Measurements from ENCODE around the gene AHDC1.
"Not testable (repeated sequence)": the region's sequence is repeated elsewhere in the genome, so short reads cannot be mapped to it uniquely, and the experiment has no call there.

AHDC1 gene

DNA sequence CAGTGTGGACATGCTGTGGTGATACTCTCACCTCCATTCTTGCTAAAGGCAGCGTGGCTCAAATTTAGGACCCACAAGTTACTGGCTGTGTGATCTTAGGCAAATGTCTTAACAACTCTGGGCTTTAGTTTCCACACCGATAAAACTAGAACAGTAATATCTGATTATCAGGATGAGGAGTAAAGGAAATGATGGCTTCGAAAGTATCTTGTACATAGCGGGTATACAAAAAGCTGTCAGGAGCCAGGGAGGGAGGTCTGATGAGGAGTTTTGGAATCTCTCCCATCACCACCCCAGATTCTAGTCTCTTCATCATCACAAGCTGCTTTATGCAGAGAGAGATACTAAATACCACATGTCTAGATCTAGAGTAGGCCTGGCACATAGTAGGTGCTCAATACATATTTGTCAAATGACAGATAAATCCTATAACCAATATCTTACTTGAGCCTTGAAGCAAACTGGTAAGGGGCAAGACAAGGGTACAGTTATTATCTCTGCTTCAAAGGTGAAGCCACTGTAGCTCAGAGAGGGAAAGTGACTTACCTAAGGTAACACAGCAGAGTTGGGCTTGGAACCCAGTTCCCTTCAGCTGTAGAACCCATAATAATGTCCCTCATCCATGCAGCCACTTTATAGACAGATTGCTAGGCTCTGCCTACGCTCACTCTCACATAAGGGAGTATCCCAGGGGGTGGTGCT, 40.6 kb upstream of the AHDC1 start:
- Histone ChIP-seq H3K4me3 (ENCODE audit: low read length) (no peak overlapping the region), H3K4me1 (ENCODE audit: insufficient read depth, low read length) (no peaks in the 10 kb centered on the region), H3K27me3 (ENCODE audit: insufficient read depth, low read length) (no peaks in the 10 kb centered on the region), H3K9me3 (ENCODE audit: insufficient read depth, low read depth, low read length) (no peaks in the 10 kb centered on the region), H3K9ac (ENCODE audit: low read depth, low read length) (no peak overlapping the region), H3K36me3 (ENCODE audit: insufficient read depth, low read depth, low read length) (no peaks in the 10 kb centered on the region), H3K27ac (ENCODE audit: low read length) (no peak overlapping the region)

DNA sequence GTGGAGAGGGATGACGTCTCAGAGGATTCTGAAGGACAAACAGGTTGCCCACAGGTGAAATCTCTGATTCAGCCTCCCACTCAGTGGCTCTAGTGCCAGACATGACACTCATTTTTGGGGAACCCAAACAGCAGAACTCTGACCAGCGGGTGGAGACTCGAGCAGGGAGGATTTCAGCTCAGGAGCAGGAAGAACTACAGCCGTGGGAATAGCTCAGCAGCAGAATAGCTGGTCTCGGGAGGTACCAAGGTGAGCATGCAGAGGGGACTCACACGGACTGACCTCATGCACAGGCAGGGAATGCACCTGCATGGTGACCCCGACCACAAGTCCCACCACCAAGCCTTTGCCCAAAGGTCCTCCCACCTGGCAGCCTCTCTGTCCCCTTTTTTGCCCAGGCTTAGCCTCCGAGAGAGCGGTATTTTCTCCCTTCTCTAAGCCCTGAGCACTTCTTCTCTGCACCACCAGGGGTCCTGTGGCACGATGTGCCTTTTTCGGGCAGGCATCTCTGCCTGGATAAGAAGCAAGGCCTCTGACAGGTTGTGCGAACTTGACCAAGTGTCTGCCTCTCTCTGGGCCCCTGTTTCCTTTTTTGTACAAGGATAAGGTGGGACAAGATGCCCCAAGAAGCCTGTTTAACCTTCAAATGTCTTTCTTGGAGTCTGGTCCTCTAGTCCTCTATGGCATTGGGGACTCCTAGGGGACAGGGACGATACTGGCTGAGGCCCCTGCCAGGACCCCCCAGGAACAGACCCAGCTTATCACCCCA, 39.8 kb upstream of the AHDC1 start:
- no peaks in the 10 kb centered on the region for H3K9me3 ChIP-seq (ENCODE audit: insufficient read depth, low read depth, low read length)
- no peak overlapping the region for H3K27ac ChIP-seq (ENCODE audit: low read length)
- H3K4me3 ChIP-seq (ENCODE audit: low read length) = no peak overlapping the region
- no peaks in the 10 kb centered on the region for H3K4me1 ChIP-seq (ENCODE audit: insufficient read depth, low read length)
- H3K9ac ChIP-seq (ENCODE audit: low read depth, low read length) = no peak overlapping the region
- H3K27me3 ChIP-seq (ENCODE audit: insufficient read depth, low read length) = no peaks in the 10 kb centered on the region
- no peaks in the 10 kb centered on the region for H3K36me3 ChIP-seq (ENCODE audit: insufficient read depth, low read depth, low read length)

DNA sequence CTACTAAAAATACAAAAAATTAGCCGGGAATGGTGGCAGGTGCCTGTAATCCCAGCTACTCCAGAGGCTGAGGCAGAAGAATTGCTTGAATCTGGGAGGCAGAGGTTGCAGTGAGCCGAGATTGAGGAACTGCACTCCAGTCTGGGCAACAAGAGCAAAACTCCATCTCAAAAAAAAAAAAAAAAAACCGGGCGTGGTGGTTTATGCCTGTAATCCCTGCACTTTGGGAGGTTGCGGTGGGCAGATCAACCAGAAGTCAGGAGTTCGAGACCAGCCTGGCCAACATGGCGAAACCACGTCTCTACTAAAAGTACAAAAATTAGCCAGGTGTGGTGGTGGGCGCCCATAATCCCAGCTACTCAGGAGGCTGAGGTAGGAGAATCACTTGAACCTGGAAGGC, 36.6 kb upstream of the AHDC1 start:
- not testable (repeated sequence) for H3K4me1 ChIP-seq (ENCODE audit: insufficient read depth, low read length); H3K27ac ChIP-seq (ENCODE audit: low read length); H3K27me3 ChIP-seq (ENCODE audit: insufficient read depth, low read length); H3K9ac ChIP-seq (ENCODE audit: low read depth, low read length); H3K36me3 ChIP-seq (ENCODE audit: insufficient read depth, low read depth, low read length); H3K9me3 ChIP-seq (ENCODE audit: insufficient read depth, low read depth, low read length); H3K4me3 ChIP-seq (ENCODE audit: low read length)

DNA sequence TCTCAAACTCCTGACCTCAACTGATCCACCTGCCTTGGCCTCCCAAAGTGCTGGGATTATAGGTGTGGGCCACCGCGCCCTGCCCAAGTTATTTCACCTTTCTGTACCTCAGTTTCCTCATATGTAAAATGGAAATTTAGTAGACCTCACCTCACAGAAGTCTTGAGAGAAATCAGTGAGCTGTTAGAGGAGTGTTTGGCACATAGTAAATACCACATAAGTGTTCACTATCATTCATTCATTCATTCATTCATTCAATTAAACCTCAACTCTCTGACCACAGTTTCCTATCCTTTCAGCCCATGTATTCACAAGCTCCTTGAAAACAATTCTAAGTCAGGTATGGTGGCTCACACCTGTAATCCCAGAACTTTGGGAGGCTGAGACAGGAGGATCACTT, 34.9 kb upstream of the AHDC1 start:
- H3K9ac ChIP-seq (ENCODE audit: low read depth, low read length) = no peak overlapping the region
- no peaks in the 10 kb centered on the region for H3K36me3 ChIP-seq (ENCODE audit: insufficient read depth, low read depth, low read length)
- H3K4me1 ChIP-seq (ENCODE audit: insufficient read depth, low read length) = no peaks in the 10 kb centered on the region
- no peak overlapping the region for H3K4me3 ChIP-seq (ENCODE audit: low read length)
- H3K9me3 ChIP-seq (ENCODE audit: insufficient read depth, low read depth, low read length) = no peaks in the 10 kb centered on the region
- no peak overlapping the region for H3K27ac ChIP-seq (ENCODE audit: low read length)
- peaks cover 21% of the 10 kb centered on the region for H3K27me3 ChIP-seq (ENCODE audit: insufficient read depth, low read length)

DNA sequence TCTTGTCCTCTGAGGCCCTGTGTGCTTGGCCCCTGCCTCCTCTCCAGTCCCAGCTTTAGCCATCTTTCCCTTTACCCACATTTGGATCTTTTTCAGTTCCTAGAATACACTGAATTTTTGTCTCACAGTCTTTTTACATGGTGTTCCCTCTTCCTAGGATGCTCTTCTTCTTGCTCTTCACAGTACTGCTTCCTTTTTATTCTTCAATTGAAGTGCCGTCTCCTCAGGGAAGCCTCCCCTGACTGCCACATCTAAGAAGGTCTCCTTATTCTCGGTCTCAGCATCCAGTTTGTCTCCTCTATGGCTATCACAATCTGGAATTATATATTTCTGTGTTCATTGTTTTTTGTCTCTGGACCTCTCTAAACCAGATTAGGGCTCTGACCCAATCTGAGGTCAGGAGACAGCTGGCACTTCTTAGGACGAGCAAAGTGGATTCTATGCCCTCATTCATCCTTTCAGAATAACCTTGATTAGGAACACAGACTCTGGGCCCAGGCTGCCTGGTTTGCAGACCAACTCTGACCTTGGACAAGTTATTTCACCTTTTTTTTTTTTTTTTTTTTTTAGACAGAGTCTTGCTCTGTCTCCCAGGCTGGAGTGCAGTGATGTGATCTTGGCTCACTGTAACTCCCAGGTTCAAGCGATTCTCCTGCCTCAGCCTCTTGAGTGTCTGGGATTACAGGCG, 34.2 kb upstream of the AHDC1 start:
- Histone ChIP-seq H3K9ac (ENCODE audit: low read depth, low read length) (no peak overlapping the region), H3K27ac (ENCODE audit: low read length) (no peak overlapping the region), H3K4me1 (ENCODE audit: insufficient read depth, low read length) (no peaks in the 10 kb centered on the region), H3K36me3 (ENCODE audit: insufficient read depth, low read depth, low read length) (no peaks in the 10 kb centered on the region), H3K27me3 (ENCODE audit: insufficient read depth, low read length) (peaks cover 27% of the 10 kb centered on the region), H3K4me3 (ENCODE audit: low read length) (no peak overlapping the region), H3K9me3 (ENCODE audit: insufficient read depth, low read depth, low read length) (no peaks in the 10 kb centered on the region)

DNA sequence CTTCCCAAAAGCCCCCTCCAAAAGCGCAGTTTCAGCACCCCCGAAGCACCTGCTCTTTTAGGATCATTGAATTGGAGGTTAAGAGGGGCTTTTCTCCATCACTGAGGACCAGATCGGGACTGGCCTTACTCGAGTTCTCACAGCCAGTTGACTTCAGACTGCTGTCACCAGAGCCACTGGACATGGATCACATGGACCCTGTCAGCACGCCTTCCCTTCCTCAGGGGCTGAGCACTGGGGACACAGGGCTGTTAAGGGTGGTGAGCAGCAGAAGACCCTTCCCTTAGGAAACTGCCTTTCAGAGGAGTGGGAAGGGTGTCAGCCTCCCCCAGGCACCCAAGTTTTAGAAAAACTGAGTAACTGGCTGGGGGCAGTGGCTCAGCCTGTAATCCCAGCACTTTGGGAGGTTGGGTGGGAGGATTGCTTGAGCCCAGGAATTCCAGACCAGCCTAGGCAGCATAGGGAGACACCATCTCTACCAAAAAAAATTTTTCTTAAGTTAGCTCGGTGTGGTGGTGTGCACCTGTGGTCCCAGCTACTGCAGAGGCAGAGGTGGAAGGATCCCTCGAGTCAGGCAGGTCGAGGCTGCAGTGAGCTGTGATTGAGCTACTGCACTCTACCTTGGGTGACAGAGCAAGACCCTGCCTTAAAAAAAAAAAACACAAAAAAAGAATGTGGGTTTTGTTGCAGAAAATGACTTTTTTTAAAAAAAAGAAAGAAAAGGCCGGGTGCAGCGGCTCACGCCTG, 31.6 kb upstream of the AHDC1 start:
- H3K27me3 ChIP-seq (ENCODE audit: insufficient read depth, low read length) = peaks cover 40% of the 10 kb centered on the region
- no peak overlapping the region for H3K9ac ChIP-seq (ENCODE audit: low read depth, low read length)
- no peaks in the 10 kb centered on the region for H3K4me1 ChIP-seq (ENCODE audit: insufficient read depth, low read length)
- no peak overlapping the region for H3K4me3 ChIP-seq (ENCODE audit: low read length)
- no peaks in the 10 kb centered on the region for H3K9me3 ChIP-seq (ENCODE audit: insufficient read depth, low read depth, low read length)
- no peak overlapping the region for H3K27ac ChIP-seq (ENCODE audit: low read length)
- no peaks in the 10 kb centered on the region for H3K36me3 ChIP-seq (ENCODE audit: insufficient read depth, low read depth, low read length)

DNA sequence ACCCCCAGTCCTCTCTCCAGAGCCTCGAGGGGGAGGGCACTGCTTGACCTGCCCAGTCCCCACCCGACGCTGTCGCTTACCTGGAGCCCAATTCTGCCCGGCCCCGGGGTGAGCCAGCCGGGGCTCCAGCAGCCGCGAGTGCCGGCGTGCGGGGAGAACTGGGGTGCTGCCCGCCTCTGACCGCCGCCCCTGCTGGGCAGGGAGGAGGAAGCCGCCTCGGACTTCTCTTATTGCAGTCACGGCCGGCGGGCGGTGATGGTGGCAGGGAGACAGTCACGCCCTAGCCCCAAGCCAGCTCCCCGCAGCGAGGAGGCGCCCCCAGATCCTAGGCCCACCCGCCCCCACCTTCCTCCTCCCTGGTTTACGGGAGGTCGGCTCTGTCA, 31.0 kb upstream of the AHDC1 start, which contains the start of gene FGR:
Gene FGR, minus strand, starts transcription at position 201 of the 383 bp plus-strand sequence. CDS start 11,269 bp downstream, outside the sequence.
- Histone ChIP-seq H3K27me3 (ENCODE audit: insufficient read depth, low read length) (peaks cover 40% of the 10 kb centered on the region), H3K9me3 (ENCODE audit: insufficient read depth, low read depth, low read length) (no peaks in the 10 kb centered on the region), H3K9ac (ENCODE audit: low read depth, low read length) (peak within 1 kb of the TSS; percentile 51), H3K27ac (ENCODE audit: low read length) (no peak within 1 kb of the TSS), H3K4me1 (ENCODE audit: insufficient read depth, low read length) (no peaks in the 10 kb centered on the region), H3K4me3 (ENCODE audit: low read length) (peak within 1 kb of the TSS; percentile 69), H3K36me3 (ENCODE audit: insufficient read depth, low read depth, low read length) (no peaks in the 10 kb centered on the region)

DNA sequence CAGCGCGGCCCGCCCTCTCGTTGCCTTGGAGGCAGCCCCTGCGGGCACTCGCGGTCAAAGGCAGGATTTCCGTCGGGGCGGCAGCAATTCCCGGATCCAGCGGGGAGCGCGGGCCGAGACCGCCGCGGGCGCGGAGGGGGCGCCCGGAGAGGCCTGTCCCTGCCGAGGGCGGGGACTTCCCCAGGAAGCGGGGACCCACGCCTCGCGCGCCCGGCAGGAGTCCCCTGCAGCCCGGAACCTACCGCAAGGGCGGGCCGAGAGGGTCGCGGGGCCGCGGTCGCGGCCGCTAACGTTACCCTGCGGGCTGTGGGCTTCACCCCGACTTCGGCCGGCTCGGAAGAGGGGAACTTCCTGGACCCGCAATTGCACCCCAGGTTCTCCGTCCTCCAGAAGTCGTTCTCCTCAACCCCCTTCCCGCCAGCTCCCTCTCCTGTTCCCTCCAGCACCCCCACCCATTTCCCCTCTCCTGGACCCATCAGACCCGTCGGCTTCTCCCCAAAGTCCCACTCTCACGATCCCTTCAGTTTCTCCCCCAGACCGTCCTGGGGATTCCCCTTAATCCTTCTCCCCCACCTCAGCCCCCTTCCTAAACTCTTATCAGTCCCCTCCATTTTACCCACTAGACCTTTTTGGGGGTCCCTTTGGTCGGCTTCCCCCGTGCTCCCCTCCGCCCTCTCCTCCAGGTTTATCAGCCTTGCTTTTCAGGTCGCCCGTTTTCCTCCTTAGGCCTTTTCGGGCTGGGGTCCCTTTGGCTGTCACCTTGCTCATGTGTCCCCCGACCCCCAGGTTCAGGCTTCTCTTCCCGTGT, 30.4 kb upstream of the AHDC1 start:
- H3K4me3 ChIP-seq (ENCODE audit: low read length) = peak overlapping the region; percentile 69

DNA sequence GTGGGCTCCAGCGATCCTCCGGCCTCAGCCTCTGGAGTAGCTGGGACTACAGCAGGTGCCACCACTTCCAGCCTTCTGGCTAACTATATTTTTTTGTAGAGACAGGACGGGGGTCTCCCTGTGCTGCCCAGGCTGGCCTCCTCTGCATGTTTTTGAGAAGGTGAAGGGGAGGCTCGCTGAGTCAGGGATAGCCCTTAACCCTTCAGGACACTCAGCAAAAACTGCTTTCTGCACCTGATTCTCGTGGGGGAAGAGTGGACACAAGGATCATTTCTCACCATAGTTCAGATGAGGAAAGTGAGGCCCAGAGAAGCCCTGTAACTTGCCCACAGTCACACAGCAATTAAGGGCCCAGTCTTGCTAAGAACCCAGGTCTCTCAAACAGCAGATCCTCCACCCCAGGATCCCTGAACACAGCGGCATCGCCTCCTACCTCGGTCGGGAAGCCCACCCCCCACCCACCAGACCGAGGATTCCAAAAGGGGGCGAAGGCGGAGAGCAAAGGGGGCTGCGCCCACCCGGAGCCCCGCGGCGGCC, 29.8 kb upstream of the AHDC1 start:
- H3K9me3 ChIP-seq (ENCODE audit: insufficient read depth, low read depth, low read length) = no peaks in the 10 kb centered on the region
- H3K27me3 ChIP-seq (ENCODE audit: insufficient read depth, low read length) = peaks cover 40% of the 10 kb centered on the region
- 0 out of 2 replicates have a peak overlapping the region, but pooled peaks have one; percentile 51 for H3K9ac ChIP-seq (ENCODE audit: low read depth, low read length)
- H3K4me1 ChIP-seq (ENCODE audit: insufficient read depth, low read length) = peaks cover 6% of the 10 kb centered on the region; the same call in 1 of the 2 replicates
- no peak overlapping the region for H3K27ac ChIP-seq (ENCODE audit: low read length)
- H3K4me3 ChIP-seq (ENCODE audit: low read length) = peak overlapping the region; percentile 69; the same call in 1 of the 2 replicates
- H3K36me3 ChIP-seq (ENCODE audit: insufficient read depth, low read depth, low read length) = no peaks in the 10 kb centered on the region

More for the DNA sequence above, 30.4 kb upstream of the AHDC1 start:
- peak overlapping the region; percentile 51 for H3K9ac ChIP-seq (ENCODE audit: low read depth, low read length)
- H3K4me1 ChIP-seq (ENCODE audit: insufficient read depth, low read length) = peaks cover under 1% of the 10 kb centered on the region; the same call in 1 of the 2 replicates
- no peaks in the 10 kb centered on the region for H3K36me3 ChIP-seq (ENCODE audit: insufficient read depth, low read depth, low read length)
- no peak overlapping the region for H3K27ac ChIP-seq (ENCODE audit: low read length)
- peaks cover 40% of the 10 kb centered on the region for H3K27me3 ChIP-seq (ENCODE audit: insufficient read depth, low read length)
- H3K9me3 ChIP-seq (ENCODE audit: insufficient read depth, low read depth, low read length) = no peaks in the 10 kb centered on the region

DNA sequence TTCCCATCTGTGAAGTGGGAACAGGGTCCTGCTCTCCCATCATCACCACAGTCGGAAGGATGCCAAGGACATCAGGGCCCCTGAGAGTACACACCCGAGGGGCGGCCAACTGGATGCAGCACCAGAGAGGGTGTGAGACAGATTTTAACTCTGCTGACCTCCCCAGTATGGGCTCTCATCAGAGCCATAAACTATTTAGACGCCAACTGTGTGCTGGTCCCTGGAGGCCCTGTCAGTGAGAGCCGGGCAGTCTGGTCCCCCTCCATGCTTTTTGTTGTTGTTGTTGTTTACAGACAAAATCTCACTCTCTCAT, 29.3 kb upstream of the AHDC1 start:
- H3K4me3 ChIP-seq (ENCODE audit: low read length) = no peak overlapping the region
- H3K27ac ChIP-seq (ENCODE audit: low read length) = no peak overlapping the region
- peaks cover 40% of the 10 kb centered on the region for H3K27me3 ChIP-seq (ENCODE audit: insufficient read depth, low read length)
- H3K9ac ChIP-seq (ENCODE audit: low read depth, low read length) = no peak overlapping the region
- no peaks in the 10 kb centered on the region for H3K9me3 ChIP-seq (ENCODE audit: insufficient read depth, low read depth, low read length)
- no peaks in the 10 kb centered on the region for H3K36me3 ChIP-seq (ENCODE audit: insufficient read depth, low read depth, low read length)
- H3K4me1 ChIP-seq (ENCODE audit: insufficient read depth, low read length) = peaks cover 6% of the 10 kb centered on the region; the same call in 1 of the 2 replicates

Measured in iPS-20b (cell line).